Mucosa of gallbladder (tissue), 1 donor: ENCODE data around the gene SYNPO2. TPM values are rescaled to one million over a fixed set of nuclear protein-coding genes. Genes with fewer than 3 reads are reported as not detected.
"Not testable (repeated sequence)": the region's sequence is repeated elsewhere in the genome, so short reads cannot be mapped to it uniquely, and the experiment has no call there.

Source experiments
- DNase-seq: peaks from one replicate; pipeline ENCODE4 v3.0.0-alpha.2; 2020; ENCODE audit warnings: low spot score
- total RNA-seq: library from RNA; stranded (reverse); gene quantifications from one replicate; pipeline ENCODE4 v1.2.1, GENCODE V29; 2021
- donor health status: DM: no; HTN: no; CAD: no.

The SYNPO2 gene
- total RNA-seq, 1 donor from 2014 or later = 735 TPM

GRCh38 chr4:119032921-119033685 lies 144.4 kb downstream of the SYNPO2 start:
- no peak for DNase-seq

- DNase-seq = no peak
Observed at GRCh38 chr4:119034276-119035008, 145.8 kb downstream of the SYNPO2 start.

DNA sequence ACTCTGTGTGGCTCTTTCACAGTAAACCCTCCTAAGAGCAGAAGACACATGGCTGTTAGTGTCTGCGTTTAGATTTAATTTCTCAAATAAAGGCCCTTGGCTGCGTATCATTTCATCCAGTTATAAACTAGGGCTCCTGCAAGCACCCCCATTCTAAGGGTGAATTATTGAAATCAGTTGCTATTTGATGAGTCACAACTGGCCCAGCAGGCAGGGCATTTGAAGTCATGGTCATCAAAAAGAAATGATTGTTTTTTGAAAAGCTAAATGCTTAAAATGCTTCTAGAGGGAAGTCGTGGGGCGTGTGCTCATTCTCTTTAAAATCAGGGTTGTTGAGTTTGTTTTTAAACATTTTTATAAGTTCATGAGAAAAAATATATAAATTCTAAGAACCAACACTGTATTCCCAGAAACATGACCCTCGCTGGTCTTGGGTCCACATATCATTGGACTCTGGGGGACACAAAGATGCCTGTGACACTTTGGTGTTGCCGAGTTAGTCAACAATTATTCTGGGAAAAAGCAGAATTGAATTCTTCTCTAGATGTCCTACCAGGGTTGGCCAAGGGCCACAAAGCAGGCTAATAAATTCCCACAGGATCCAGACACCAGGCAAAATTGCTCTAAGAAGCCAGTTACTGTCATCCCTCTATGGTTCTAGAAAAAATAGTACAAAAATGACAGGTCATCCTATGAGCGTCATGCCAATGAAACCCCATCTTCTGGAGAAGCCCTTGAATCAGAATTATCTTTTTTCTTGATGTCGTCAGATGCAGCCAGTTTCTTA lies 147.5 kb downstream of the SYNPO2 start:
- DNase-seq = no peak

GRCh38 chr4:119037709-119038108 lies 149.1 kb downstream of the SYNPO2 start:
- DNase-seq = no peak

GRCh38 chr4:119038116-119038841 lies 149.6 kb downstream of the SYNPO2 start:
- no peak for DNase-seq

GRCh38 chr4:119039160-119039559 lies 150.5 kb downstream of the SYNPO2 start:
- DNase-seq = no peak

- no peak for DNase-seq
Observed at GRCh38 chr4:119039779-119040178, 151.1 kb downstream of the SYNPO2 start.

DNA sequence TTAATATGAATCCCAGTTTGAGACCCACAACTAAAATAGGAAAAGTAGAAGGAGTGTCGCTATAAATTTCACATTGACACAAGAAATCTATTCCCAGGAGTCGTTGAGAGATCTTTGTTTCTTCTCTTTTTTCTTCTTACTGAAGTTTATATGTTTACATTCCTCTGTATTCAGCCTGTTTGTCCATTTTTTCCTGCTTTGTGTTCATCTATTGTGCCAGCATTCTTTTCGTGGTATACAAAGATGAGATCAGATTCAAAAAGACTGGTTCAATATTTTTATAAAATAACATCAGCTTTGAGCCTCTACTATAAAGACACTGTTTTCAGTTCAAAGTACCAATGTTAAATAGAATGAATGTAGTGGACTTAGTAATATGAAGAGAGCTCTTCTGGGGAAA lies 151.6 kb downstream of the SYNPO2 start:
- DNase-seq = no peak

DNA sequence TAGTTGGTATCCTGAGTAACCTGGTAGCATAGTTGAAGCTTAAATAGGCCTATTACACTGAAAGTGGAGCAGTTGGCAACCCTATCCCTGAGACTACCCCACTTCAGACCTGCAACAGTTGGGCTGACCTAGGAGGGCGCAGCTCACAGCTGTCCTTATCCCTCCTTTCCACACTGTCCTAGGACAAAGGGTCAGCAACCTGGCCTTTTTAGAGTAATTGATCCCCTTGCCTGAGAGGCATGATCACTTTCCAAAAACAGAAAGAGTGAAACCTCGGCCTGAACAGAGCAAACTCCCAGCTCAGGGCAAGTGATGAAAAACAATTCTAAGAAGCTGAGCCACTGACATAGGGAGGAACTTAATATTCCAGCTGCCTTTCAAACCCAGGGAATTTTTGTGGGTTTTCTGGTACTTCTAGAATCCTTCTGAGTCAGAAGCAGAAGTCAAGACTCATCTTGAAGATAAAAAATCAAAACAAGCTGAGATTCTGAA lies 152.1 kb downstream of the SYNPO2 start:
- no peak for DNase-seq

- no peak for DNase-seq
Observed at GRCh38 chr4:119041396-119041795, 152.7 kb downstream of the SYNPO2 start.

DNA sequence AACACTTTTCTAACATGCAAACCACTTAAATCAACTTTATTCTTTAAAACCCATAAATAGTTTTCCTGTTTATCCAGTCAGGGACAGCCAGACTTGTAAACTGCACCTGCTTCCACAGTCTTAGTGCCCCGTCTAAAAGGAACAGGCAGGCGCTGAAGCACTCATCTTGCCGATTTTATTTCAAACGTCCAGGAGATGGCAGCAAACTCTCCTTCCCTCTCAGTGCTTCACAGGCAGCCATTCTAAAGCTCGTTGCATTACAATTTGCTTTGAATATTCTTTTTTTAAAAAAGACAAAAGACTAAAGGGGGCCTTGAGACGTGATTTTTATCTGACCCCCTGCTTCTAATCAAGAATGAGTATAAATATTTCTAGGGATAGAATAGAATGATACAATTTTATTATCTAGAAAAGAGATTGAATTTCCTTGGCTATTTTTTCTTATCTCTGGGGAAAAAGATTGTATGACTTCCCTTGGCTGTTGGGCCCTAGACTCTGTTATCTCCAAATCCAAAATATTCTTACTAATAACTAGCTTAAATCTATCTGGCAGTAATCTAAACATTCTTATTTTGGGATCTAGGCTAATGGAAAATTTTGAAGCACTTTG lies 153.4 kb downstream of the SYNPO2 start:
- peak; percentile 68 for DNase-seq

DNA sequence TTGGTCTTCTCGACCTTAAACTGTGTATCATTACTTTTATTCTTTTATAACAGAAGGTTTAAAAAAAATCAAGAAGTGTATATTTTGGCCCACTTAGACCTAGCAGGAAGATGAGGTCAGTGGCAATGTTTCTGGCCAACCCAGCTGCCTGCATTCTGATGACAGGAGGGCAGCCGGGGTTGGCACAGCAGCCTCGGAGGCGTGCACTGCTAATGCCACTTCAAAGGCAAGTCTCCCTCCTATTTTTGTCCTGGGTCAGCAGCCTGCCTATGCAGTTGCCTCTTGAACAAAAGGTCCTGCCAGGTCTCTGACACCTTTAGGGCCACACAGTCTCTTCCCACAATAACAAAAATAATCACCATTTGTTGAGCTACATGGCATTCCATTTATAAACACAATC lies 157.6 kb downstream of the SYNPO2 start:
- no peak for DNase-seq

DNA sequence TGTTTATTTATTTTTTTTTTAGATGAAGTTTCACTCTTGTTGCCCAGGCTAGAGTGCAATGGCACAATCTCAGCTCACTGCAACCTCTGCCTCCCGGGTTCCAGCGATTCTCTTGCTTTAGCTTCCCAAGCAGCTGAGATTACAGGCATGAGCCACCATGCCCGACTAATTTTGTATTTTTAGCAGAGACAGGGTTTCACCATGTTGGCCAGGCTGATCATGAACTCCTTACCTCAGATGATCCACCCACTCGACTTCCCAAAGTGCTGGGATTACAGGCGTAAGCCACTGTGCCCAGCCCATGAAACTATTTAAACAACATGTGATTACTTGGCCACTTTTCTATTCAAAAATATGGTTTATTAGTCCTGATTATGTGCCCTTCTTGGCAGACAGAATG lies 158.4 kb downstream of the SYNPO2 start:
- not testable (repeated sequence) for DNase-seq

DNA sequence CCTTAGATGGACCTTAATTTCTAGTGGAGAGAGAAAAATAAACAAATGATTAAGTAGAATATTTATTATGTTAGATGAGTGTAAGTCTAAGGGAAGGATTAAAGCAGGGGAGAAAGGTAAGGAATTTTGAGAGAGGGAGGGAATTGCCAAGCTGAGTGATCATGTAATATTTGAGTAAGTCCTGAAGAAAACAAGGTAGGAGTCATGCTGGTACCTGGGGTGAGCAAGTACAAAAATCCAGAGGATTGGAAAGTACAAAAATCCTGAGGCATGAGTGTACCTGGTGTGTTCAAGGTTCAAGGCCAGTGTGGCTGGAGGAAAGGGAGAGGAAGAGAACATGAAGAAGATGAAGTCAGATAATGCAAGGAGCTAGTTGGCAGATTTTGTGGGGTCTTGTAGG lies 159.8 kb downstream of the SYNPO2 start:
- no peak for DNase-seq

DNA sequence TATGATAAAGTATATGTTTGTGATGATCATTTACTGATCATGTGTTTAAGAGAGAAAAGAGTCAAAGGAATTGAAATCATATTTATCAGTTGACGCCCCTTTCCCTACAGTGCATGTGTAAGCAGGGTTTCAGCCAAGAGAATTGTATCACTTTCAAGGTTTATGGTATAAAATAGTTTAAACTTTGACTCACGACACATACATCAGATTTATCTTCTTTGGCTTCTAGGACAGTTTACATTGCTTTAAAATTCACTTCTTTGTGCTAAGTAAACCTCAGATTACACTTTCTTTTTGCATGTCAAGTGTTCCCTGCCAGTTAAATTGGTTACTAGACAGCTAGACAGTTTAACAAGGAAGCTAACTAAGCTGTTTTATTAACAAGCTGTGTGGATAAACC lies 160.7 kb downstream of the SYNPO2 start:
- no peak for DNase-seq

DNA sequence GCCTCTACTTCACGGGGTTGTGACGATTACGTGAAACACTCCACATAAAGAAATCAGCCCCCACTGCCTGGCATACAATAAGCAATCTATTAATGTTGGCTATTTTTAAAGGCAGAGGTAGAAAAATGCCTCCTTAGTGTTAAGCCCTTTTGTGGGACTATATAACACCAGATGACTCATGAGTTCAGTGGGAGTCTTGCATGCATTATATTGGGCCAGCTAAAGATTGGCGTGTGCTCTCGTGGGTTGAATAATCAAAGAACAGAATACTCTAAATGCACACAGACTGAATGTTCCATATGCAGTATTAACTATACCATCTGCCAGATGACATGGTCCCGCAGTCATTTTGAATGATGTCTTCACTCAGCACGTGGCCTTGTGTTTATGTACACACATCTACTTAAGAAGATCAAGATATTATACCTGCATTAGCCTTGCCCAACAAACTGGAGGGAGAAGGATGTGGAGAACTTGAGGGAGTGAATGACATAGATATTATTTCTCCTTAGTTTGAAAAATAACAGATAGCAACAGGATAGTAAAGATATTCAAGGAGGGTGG lies 162.0 kb downstream of the SYNPO2 start:
- no peak for DNase-seq

DNA sequence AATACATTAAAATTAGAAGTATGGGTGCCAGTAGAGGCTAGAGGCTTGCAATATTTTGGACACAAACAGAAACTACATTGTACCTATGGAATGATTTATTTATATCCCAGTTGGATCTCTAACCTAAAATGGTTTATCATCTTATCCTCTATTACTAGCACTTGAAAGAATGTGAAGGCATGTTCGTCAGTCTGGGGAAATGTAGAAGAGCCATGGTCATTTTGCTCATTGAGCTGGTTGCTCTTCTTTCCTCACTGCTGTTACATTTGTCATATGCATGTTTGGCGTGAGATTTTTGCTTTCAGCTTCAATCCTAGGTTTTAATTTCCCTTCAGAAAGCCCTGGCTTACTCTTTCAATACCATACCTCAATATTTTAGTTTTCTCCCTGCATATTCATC lies 164.6 kb downstream of the SYNPO2 start:
- no peak for DNase-seq

- no peak for DNase-seq
Observed at GRCh38 chr4:119053997-119054396, 165.3 kb downstream of the SYNPO2 start.

GRCh38 chr4:119057417-119057816 lies 168.8 kb downstream of the SYNPO2 start:
- DNase-seq = no peak

DNA sequence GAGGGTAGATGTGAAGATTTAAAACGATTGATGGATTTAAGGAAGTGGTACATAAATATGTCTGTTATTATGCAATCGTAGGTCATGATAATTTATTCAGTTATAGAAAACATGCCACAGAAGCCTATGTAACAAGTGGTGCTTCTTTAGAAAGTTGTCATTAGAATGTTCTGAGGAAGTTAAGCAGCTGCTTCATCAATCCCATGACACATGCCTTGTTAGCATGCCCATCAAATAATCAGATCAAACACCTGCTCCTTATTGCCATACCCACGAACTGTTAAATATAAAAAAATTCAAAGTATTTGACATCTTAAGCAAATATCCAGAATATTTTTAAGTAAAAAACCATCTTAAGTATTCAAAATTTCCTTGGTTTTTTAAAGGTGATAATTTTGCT lies 170.6 kb downstream of the SYNPO2 start:
- DNase-seq = no peak

- DNase-seq = not testable (repeated sequence)
Observed at GRCh38 chr4:119067125-119067524, 178.5 kb downstream of the SYNPO2 start.
